Psoas muscle (tissue), 8 donors: Measurements from ENCODE around the gene PLEKHG5. TPM values are rescaled to one million over a fixed set of nuclear protein-coding genes. Genes with fewer than 3 reads are reported as not detected.
A peak's percentile ranks its signal among the peaks of the same experiment; 100 is the strongest.

Experiments used
- ATAC-seq, 4 donors: fragments of 200-7000 bp; cut with Tn5 transposase; one replicate each; pipeline ENCODE4 v1.9.1; 2020; ENCODE audit warnings: moderate library complexity in 3 of 4, mild to moderate bottlenecking in 2 of 4
- DNase-seq, 2 donors: peaks; one replicate each; pipeline ENCODE4 v3.0.0-alpha.2; 2020
- H3K27ac ChIP-seq: fragments of 200-600 bp; one replicate; pipeline ENCODE4 v1.8.0; 2022
- H3K27me3 ChIP-seq, 3 donors: fragments of 200-600 bp in 1 of 3; one replicate each; pipeline versions ENCODE4 v1.6.1 to v1.8.0; 2013 to 2022; ENCODE audit warnings: low read length in 2 of 3, mild to moderate bottlenecking in 2 of 3, moderate library complexity in 1 of 3; ENCODE audit not compliant: insufficient read depth in 3 of 3
- H3K36me3 ChIP-seq, 2 donors: fragments of 200-600 bp in 1 of 2; one replicate each; pipeline versions ENCODE4 v1.6.1 to v1.8.0; 2013 to 2022; ENCODE audit warnings: low read depth in 1 of 2, mild to moderate bottlenecking in 1 of 2, moderate library complexity in 1 of 2; ENCODE audit not compliant: insufficient read depth in 1 of 2
- H3K4me1 ChIP-seq: fragments of 200-600 bp; one replicate; pipeline ENCODE4 v1.8.0; 2022
- H3K4me3 ChIP-seq: fragments of 200-600 bp; one replicate; pipeline ENCODE4 v1.8.0; 2022; ENCODE audit warnings: mild to moderate bottlenecking
- H3K9me3 ChIP-seq: fragments of 200-600 bp; one replicate; pipeline ENCODE4 v1.8.0; 2022
- WGBS, 3 donors: extraction: QIAGEN DNeasy Blood & Tissue Kit; methylation state at CpG; one replicate each; pipeline versions ENCODE4 v1.1.6 to v1.1.7; 2013; 5-methylcytosine and 5-hydroxymethylcytosine counted together
- intact Hi-C, 2 donors: fragments of 100-400 bp; cut with DNase I; formaldehyde crosslinking; loops; one replicate each; pipeline versions ENCODE4 v1.11.0 to v1.14.2; 2022
- polyA plus RNA-seq, 3 donors: library from polyadenylated mRNA; stranded (reverse); fragments of 200-250 nt; gene quantifications; one replicate each; pipeline ENCODE4 v1.2.3, GENCODE V29; 2013
- total RNA-seq, 4 donors: library from RNA; stranded (reverse); fragmentation: NEBNext Ultra II Directional in 2 of 4; extraction: Animal tissue kit (Norgen Biotek cat#: 25700) in 2 of 4; gene quantifications; one replicate each; pipeline versions ENCODE4 v1.2.1 to v1.2.4, GENCODE V29; 2021 to 2023
- TF ChIP-seq, protein P1 (sequence below): fragments of 200-600 bp; IDR thresholded peaks from one replicate; pipeline ENCODE4 v1.8.0; 2022; ENCODE audit warnings: antibody characterized with exemption
- donor health status: healthy with polysubstance abuse.
- donor health status: DM: no; HTN: no; CAD: no; lungs with moderate emphysema.
- donor health status: Bipolar disorder and iron deficiency.
- donor health status: healthy.
- donor health status: DM: yes; HTN: yes; CAD: no.
- donor health status: DM: no; HTN: no; CAD: no.
- donor health status: DM: no; HTN: no; CAD: no.
- donor health status: DM: yes; HTN: yes; CAD: no.

The PLEKHG5 gene
- total and polyA plus RNA-seq, 7 donors = 1.5 to 3.3 (median 2.6) TPM

DNA sequence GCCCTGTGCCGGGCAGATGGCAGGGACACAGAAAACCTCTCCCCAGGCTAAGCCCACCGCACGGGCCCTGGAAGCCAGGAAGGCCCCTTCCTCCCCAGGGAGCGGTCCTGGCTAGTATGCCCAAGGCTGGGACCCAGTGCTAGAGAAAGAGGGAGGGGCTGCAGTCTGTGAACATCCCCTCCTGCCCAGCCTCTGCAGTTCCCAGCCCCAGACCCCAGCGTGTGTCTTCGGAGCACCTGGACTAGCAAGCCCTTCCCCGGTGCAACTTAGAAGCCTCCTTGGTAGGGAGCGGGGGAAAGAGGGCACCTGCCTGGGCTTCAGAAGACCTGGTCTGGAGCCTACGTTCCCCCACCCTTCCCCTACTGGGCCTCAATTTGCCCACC, 2.1 kb downstream of the PLEKHG5 start:
- Histone ChIP-seq H3K36me3 (no peaks in the 10 kb centered on the region), H3K27ac (no peak overlapping the region), H3K9me3 (no peaks in the 10 kb centered on the region), H3K4me3 (no peak overlapping the region), H3K27me3 (peaks cover 0 to 29% (median 4%) of the 10 kb centered on the region in 3 donors), H3K4me1 (peaks cover 7% of the 10 kb centered on the region)
- 74 to 83% (median 76%) methylated on average over 9 of the region's 9 CpGs for WGBS, 3 donors
- TF ChIP-seq, protein P1, sequence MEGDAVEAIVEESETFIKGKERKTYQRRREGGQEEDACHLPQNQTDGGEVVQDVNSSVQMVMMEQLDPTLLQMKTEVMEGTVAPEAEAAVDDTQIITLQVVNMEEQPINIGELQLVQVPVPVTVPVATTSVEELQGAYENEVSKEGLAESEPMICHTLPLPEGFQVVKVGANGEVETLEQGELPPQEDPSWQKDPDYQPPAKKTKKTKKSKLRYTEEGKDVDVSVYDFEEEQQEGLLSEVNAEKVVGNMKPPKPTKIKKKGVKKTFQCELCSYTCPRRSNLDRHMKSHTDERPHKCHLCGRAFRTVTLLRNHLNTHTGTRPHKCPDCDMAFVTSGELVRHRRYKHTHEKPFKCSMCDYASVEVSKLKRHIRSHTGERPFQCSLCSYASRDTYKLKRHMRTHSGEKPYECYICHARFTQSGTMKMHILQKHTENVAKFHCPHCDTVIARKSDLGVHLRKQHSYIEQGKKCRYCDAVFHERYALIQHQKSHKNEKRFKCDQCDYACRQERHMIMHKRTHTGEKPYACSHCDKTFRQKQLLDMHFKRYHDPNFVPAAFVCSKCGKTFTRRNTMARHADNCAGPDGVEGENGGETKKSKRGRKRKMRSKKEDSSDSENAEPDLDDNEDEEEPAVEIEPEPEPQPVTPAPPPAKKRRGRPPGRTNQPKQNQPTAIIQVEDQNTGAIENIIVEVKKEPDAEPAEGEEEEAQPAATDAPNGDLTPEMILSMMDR = no peak
- intact Hi-C loops = loop anchor here in 1 of 2 donors (5.0 kb wide), 1 partner anchor 158 kb away; no protein-coding TSS in a partner anchor
- ATAC-seq (no peak), DNase-seq (no peak)

DNA sequence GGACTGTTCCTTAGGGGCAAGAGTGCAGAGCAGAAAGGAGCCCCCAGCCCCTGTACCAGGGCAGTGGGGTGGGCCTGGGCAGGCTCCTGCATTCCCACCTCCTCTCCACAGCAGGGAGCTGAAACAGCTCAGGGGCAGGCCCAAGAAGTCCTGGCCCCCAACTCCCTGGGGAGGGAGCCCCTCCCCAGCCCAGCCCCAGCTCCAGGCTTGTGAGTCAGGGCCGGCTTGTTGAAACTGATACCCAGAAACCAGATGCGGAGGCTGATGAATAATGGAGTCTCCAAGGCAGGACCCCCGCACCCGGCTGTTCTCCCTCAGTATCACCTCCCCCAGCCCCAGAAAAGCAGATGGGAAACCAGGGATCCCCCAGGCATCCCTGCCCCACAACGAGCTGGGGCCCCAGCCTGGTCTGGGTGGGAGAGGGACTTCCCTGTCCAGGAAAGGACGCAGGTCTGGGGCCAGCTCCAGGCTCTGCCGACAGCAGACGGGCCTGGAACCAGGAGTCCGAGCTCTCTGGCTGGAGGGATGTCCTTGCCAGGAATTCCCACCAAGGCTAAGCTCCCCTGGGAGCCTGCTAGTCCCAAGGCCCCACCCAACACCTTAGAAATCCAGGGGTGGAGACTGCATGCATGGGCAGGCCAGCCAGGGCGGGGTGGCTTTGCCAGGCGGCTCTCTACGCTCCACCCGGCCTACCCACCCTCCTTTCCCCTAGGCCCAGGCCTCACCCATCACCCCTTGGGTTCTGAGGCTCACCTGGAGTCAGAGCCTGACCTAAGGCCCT, 2.7 kb downstream of the PLEKHG5 start:
- ATAC-seq (no peak), DNase-seq (no peak)
- TF ChIP-seq, protein P1 = no peak
- Histone ChIP-seq H3K27ac (no peak overlapping the region), H3K9me3 (no peaks in the 10 kb centered on the region), H3K27me3 (peaks cover 0 to 34% (median 4%) of the 10 kb centered on the region in 3 donors), H3K36me3 (no peaks in the 10 kb centered on the region), H3K4me1 (peaks cover 7% of the 10 kb centered on the region), H3K4me3 (no peak overlapping the region)
- intact Hi-C loops = loop anchor here in 1 of 2 donors (5.0 kb wide), 1 partner anchor 159 kb away; no protein-coding TSS in a partner anchor
- WGBS, 3 donors = 71 to 83% (median 71%) methylated on average over 13 of the region's 13 CpGs

DNA sequence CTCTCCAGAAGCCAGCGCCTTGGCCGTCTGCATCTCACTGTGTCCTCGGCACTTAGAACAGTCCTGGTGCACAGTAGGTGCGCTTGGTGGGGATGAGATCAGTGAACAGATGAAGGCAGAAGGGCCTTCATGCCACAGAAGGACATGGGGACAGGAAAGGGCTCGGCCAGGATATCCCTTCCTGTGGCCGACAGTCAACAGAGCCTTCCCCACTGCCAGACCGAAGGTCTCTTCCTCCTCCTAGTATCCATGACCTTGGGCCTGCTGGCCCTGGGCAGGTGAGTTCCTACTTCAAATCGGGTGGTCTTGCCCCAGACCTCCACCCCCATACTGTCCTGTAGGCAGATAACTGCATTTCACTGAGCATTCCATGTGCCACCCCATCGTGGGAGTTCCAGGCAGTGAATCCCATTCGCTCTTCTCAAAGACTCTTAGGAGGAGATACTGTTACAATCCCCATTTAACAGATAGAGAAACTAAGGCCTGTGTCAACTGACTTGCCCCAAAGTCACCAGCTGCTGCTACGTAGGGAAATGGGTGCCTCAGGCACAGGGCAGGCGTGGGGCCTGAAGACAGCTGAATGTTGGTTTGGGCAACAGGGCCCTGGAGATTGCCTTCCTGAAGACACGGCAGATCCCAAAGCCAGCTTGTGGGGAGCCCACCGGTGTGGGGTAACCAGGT, 3.5 kb downstream of the PLEKHG5 start:
- no peaks in the 10 kb centered on the region for H3K36me3 ChIP-seq
- H3K4me3 ChIP-seq = no peak overlapping the region
- H3K9me3 ChIP-seq = no peaks in the 10 kb centered on the region
- ATAC-seq (no peak), DNase-seq (no peak)
- intact Hi-C loops = loop anchor here (2.0 to 5.0 kb wide), 3 partner anchors 37 to 159 kb away; no protein-coding TSS in a partner anchor
- 82 to 88% (median 85%) methylated on average over 13 to 14 of the region's 14 CpGs for WGBS, 3 donors
- TF ChIP-seq, protein P1 = no peak
- no peak overlapping the region for H3K27ac ChIP-seq
- peaks cover 7% of the 10 kb centered on the region for H3K4me1 ChIP-seq
- peaks cover 0 to 34% (median 4%) of the 10 kb centered on the region in 3 donors for H3K27me3 ChIP-seq

DNA sequence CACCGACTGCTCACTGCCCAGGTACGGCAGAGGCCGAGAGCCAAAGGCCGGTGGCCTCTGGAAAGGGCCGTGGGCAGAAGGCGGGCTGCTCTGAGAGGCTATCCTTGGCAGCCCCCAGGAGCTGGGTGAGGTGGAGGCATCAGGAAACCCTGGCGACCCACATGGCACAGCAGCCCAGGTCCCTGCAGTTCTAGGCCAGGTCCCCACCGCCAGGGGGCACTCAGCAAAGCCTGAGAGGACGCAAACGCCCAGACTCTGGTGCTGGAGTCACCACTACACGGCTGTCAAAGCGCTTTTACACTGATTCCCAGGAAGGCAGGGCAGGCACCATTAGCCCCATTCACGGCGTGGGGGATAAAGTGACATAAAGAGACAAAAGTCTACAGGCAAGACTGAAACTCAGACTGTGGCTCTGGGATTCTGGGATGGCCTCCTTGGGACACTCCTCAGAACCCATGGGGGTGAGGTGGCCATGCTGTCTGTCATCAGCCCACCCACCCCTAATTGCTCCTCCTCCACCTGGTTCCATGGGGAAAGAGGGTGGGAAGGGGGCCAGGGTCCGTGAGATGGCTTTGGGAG, 4.9 kb downstream of the PLEKHG5 start:
- peak; percentile 73 to 88 (median 80) for ATAC-seq
- Histone ChIP-seq H3K27ac (no peak overlapping the region), H3K9me3 (no peaks in the 10 kb centered on the region), H3K4me1 (peaks cover 7% of the 10 kb centered on the region), H3K36me3 (no peaks in the 10 kb centered on the region), H3K27me3 (peaks cover 0 to 34% (median 4%) of the 10 kb centered on the region in 3 donors), H3K4me3 (peak overlapping the region; percentile 61)
- TF ChIP-seq, protein P1 = peak; percentile 89
- 6 to 10% (median 6%) methylated on average over 15 of the region's 15 CpGs for WGBS, 3 donors
- intact Hi-C loops = loop anchor here (2.0 to 5.0 kb wide), 3 partner anchors 38 to 161 kb away; no protein-coding TSS in a partner anchor
- DNase-seq = peak; percentile 86 to 91
